ENCODE data around the gene GJA4.

The GJA4 gene

GRCh38 chr1:34792868-34793727 lies at the start of gene GJA4:
Gene GJA4 (plus strand): TSS chr1:34792999. CDS start chr1:34794214, 1,215 bp downstream.
- DNase-seq (ENCODE audit: low spot score) = no peak

GRCh38 chr1:34743775-34744174 lies 49.0 kb upstream of the GJA4 start:
- DNase-seq (ENCODE audit: low spot score) = no peak

- no peak for DNase-seq (ENCODE audit: low spot score)
These were observed 47.9 kb upstream of the GJA4 start for GRCh38 chr1:34744851-34745250.

GRCh38 chr1:34745666-34746065 lies 47.1 kb upstream of the GJA4 start:
- no peak for DNase-seq (ENCODE audit: low spot score)

GRCh38 chr1:34746101-34746500 lies 46.7 kb upstream of the GJA4 start:
- no peak for DNase-seq (ENCODE audit: low spot score)

- no peak for DNase-seq (ENCODE audit: low spot score)
These were observed 45.8 kb upstream of the GJA4 start for GRCh38 chr1:34746785-34747637.

GRCh38 chr1:34747638-34747941 lies 45.2 kb upstream of the GJA4 start:
- DNase-seq (ENCODE audit: low spot score) = no peak

- DNase-seq (ENCODE audit: low spot score) = no peak
These were observed 42.8 kb upstream of the GJA4 start for GRCh38 chr1:34749992-34750391.

GRCh38 chr1:34750610-34751009 lies 42.2 kb upstream of the GJA4 start:
- no peak for DNase-seq (ENCODE audit: low spot score)

- DNase-seq (ENCODE audit: low spot score) = no peak
These were observed 39.6 kb upstream of the GJA4 start for GRCh38 chr1:34753163-34753562.

GRCh38 chr1:34754964-34755637 lies 37.7 kb upstream of the GJA4 start, which contains the start of gene GJB5:
Gene GJB5 (plus strand): TSS chr1:34755047. CDS start chr1:34757331, 2,284 bp downstream.
- DNase-seq (ENCODE audit: low spot score) = no peak

GRCh38 chr1:34755961-34756360 lies 36.8 kb upstream of the GJA4 start:
- DNase-seq (ENCODE audit: low spot score) = no peak

- no peak for DNase-seq (ENCODE audit: low spot score)
These were observed 35.4 kb upstream of the GJA4 start for GRCh38 chr1:34757386-34757785.

- no peak for DNase-seq (ENCODE audit: low spot score)
These were observed 34.0 kb upstream of the GJA4 start for GRCh38 chr1:34758751-34759150.

- DNase-seq (ENCODE audit: low spot score) = no peak
These were observed 33.1 kb upstream of the GJA4 start, which contains the start of gene GJB4 for GRCh38 chr1:34759503-34760357. Gene GJB4 (plus strand): TSS chr1:34759740. CDS start chr1:34761255, 1,515 bp downstream.

GRCh38 chr1:34761176-34761761 lies 31.5 kb upstream of the GJA4 start:
- no peak for DNase-seq (ENCODE audit: low spot score)

GRCh38 chr1:34761776-34762307 lies 31.0 kb upstream of the GJA4 start:
- no peak for DNase-seq (ENCODE audit: low spot score)

GRCh38 chr1:34762474-34763141 lies 30.2 kb upstream of the GJA4 start:
- DNase-seq (ENCODE audit: low spot score) = no peak

GRCh38 chr1:34763142-34763781 lies 29.5 kb upstream of the GJA4 start:
- DNase-seq (ENCODE audit: low spot score) = no peak

GRCh38 chr1:34768856-34769255 lies 23.9 kb upstream of the GJA4 start:
- no peak for DNase-seq (ENCODE audit: low spot score)
